Renal cortex interstitium (tissue), 11 donors: Measurements from ENCODE around the gene ZBTB34. TPM values are rescaled to one million over a fixed set of nuclear protein-coding genes. Genes with fewer than 3 reads are reported as not detected.
A peak's percentile ranks its signal among the peaks of the same experiment; 100 is the strongest.

ENCODE experiments used
- DNase-seq, 11 donors: peaks; one replicate each; pipeline ENCODE4 v3.0.0-alpha.2; 2013; ENCODE audit warnings: low read depth in 9 of 11, low spot score in 4 of 11; ENCODE audit errors: extremely low read depth in 1 of 11
- polyA plus RNA-seq, 3 donors: library from polyadenylated mRNA; unstranded; fragments of 120-200 nt; gene quantifications; one replicate each; pipeline ENCODE4 v1.2.1, GENCODE V29; 2013; ENCODE audit not compliant: insufficient read length in 3 of 3

ZBTB34 gene
- polyA plus RNA-seq, 3 donors, result 19.8 to 22.8 (median 19.9) TPM

GRCh38 chr9:126862104-126862761 lies 1.8 kb downstream of the ZBTB34 start:
- DNase-seq, result no peak

- no peak for DNase-seq
Measured at GRCh38 chr9:126864771-126865170, 4.3 kb downstream of the ZBTB34 start.

- DNase-seq, result no peak
Measured at GRCh38 chr9:126869368-126869767, 8.9 kb downstream of the ZBTB34 start.

GRCh38 chr9:126872516-126872915 lies 12.1 kb downstream of the ZBTB34 start:
- DNase-seq, result no peak

GRCh38 chr9:126874546-126875314 lies 14.3 kb downstream of the ZBTB34 start:
- DNase-seq, result no peak

- DNase-seq, result no peak
Measured at GRCh38 chr9:126875756-126876510, 15.5 kb downstream of the ZBTB34 start.

- no peak for DNase-seq
Measured at GRCh38 chr9:126876531-126876930, 16.1 kb downstream of the ZBTB34 start.

GRCh38 chr9:126877418-126877817 lies 17.0 kb downstream of the ZBTB34 start:
- DNase-seq, result no peak

GRCh38 chr9:126879288-126879687 lies 18.8 kb downstream of the ZBTB34 start:
- no peak for DNase-seq

GRCh38 chr9:126880226-126880946 lies 19.9 kb downstream of the ZBTB34 start:
- no peak for DNase-seq

- DNase-seq, result no peak
Measured at GRCh38 chr9:126880947-126881332, 20.5 kb downstream of the ZBTB34 start.

- no peak for DNase-seq
Measured at GRCh38 chr9:126882746-126883145, 22.3 kb downstream of the ZBTB34 start.

- DNase-seq, result peak in 1 of 11 donors; percentile 31
Measured at GRCh38 chr9:126883636-126884035, 23.2 kb downstream of the ZBTB34 start.

GRCh38 chr9:126885131-126885641 lies 24.7 kb downstream of the ZBTB34 start:
- DNase-seq, result peak in 1 of 11 donors; percentile 29

- peak in 1 of 11 donors; percentile 35 for DNase-seq
Measured at GRCh38 chr9:126886034-126886822, 25.8 kb downstream of the ZBTB34 start.

- DNase-seq, result no peak
Measured at GRCh38 chr9:126886897-126887296, 26.5 kb downstream of the ZBTB34 start.

GRCh38 chr9:126891676-126892075 lies 31.2 kb downstream of the ZBTB34 start:
- no peak for DNase-seq

GRCh38 chr9:126893079-126893478 lies 32.6 kb downstream of the ZBTB34 start:
- DNase-seq, result no peak
